ENCODE measurements around the gene ADGRE1.

DNA sequence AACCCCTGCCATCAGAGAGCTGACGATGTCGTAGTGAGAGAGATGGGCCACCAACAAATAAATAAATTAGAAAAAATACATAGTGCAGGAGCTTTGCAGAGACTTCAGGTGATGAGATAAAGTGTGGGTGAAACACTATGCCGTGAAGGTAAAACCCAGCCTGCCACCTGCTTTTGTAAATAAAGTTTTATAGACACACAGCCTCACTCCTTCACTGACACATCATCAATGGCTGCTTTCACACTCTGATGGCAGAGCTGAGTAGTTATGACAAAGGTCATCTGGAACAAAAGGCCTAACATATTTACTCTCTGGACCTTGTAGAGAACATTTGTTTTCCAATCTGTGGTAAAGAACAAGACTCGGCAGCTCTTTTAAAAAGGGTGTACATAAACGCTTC is 88.8 kb downstream of the ADGRE1 start:
- TF ChIP-seq EZH2 (IDR thresholded peaks at IDR 0.05; ENCODE audit: insufficient read depth, poor library complexity, severe bottlenecking) = no peak
- no peak for TF ChIP-seq EZH2phosphoT487 (IDR thresholded peaks at IDR 0.05; ENCODE audit: insufficient read depth, low read depth)

All from GM23248 (cell line).